Measurements from ENCODE around the gene GAP43.

DNA sequence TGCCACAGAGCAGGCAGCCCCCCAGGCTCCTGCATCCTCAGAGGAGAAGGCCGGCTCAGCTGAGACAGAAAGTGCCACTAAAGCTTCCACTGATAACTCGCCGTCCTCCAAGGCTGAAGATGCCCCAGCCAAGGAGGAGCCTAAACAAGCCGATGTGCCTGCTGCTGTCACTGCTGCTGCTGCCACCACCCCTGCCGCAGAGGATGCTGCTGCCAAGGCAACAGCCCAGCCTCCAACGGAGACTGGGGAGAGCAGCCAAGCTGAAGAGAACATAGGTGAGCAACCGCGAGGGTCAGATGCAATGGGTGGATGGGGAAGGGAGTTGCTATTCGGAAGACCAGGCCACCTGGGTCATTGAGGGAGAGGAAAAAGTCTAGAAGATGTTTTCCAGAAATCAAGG, 53.0 kb downstream of the GAP43 start:
- TF ChIP-seq, protein P1, sequence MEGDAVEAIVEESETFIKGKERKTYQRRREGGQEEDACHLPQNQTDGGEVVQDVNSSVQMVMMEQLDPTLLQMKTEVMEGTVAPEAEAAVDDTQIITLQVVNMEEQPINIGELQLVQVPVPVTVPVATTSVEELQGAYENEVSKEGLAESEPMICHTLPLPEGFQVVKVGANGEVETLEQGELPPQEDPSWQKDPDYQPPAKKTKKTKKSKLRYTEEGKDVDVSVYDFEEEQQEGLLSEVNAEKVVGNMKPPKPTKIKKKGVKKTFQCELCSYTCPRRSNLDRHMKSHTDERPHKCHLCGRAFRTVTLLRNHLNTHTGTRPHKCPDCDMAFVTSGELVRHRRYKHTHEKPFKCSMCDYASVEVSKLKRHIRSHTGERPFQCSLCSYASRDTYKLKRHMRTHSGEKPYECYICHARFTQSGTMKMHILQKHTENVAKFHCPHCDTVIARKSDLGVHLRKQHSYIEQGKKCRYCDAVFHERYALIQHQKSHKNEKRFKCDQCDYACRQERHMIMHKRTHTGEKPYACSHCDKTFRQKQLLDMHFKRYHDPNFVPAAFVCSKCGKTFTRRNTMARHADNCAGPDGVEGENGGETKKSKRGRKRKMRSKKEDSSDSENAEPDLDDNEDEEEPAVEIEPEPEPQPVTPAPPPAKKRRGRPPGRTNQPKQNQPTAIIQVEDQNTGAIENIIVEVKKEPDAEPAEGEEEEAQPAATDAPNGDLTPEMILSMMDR (IDR thresholded peaks at IDR 0.05), result no peak
- no peak for TF ChIP-seq POLR2A (IDR thresholded peaks at IDR 0.05)

Data from thyroid gland (tissue), 4 donors.